Left colon (tissue), 2 donors: ENCODE data around the gene ADGRB2. TPM values are rescaled to one million over a fixed set of nuclear protein-coding genes. Genes with fewer than 3 reads are reported as not detected.

Source experiments
- ATAC-seq: fragments of 200-7000 bp; cut with Tn5 transposase; one replicate; pipeline ENCODE4 v1.9.1; 2020; ENCODE audit warnings: mild to moderate bottlenecking, moderate library complexity
- DNase-seq, 2 donors: peaks; one replicate each; pipeline ENCODE4 v3.0.0-alpha.2; 2020
- intact Hi-C, 2 donors: fragments of 100-400 bp; cut with DNase I in 1 of 2; cut with micrococcal nuclease in 1 of 2; formaldehyde crosslinking; loops; one replicate each; pipeline versions ENCODE4 v1.11.2 to v1.14.0; 2022; cut with DNase I, micrococcal nuclease
- total RNA-seq, 2 donors: library from RNA; stranded (reverse); fragmentation: NEBNext Ultra II Directional; extraction: Animal tissue kit (Norgen Biotek cat#: 25700); gene quantifications; one replicate each; pipeline ENCODE4 v1.2.1, GENCODE V29; 2021
- donor health status: DM: no; HTN: no; CAD: no.
- donor health status: DM: yes; HTN: yes; CAD: no.

Gene ADGRB2
- total RNA-seq, 2 donors from 2014 or later: 0.79 to 0.89 TPM

GRCh38 chr1:31785947-31786290, 21.8 kb upstream of the ADGRB2 start:
- intact Hi-C loops: loop anchor here (5.0 to 10.0 kb wide), 2 partner anchors 124 to 131 kb away; no protein-coding TSS in a partner anchor
- DNase-seq: peak in 1 of 2 donors; percentile 3
- ATAC-seq: no peak

- ATAC-seq (no peak), DNase-seq (peak in 1 of 2 donors; percentile 22)
- intact Hi-C loops: loop anchor here (5.0 to 10.0 kb wide), 2 partner anchors 123 to 130 kb away; no protein-coding TSS in a partner anchor
These were observed 21.1 kb upstream of the ADGRB2 start for GRCh38 chr1:31785020-31785946.

- DNase-seq: peak in 1 of 2 donors; percentile 10
- ATAC-seq: no peak
- intact Hi-C loops: loop anchor here (5.0 to 10.0 kb wide), 2 partner anchors 122 to 130 kb away; no protein-coding TSS in a partner anchor
These were observed 20.3 kb upstream of the ADGRB2 start for GRCh38 chr1:31784356-31785019.

- no peak for ATAC-seq
- peak in 1 of 2 donors; percentile 13 for DNase-seq
- intact Hi-C loops: loop anchor here in 1 of 2 donors (10.0 kb wide), 1 partner anchor 129 kb away; no protein-coding TSS in a partner anchor
These were observed 19.7 kb upstream of the ADGRB2 start for GRCh38 chr1:31783846-31784245.

- intact Hi-C loops: loop anchor here in 1 of 2 donors (10.0 kb wide), 1 partner anchor 128 kb away; no protein-coding TSS in a partner anchor
- ATAC-seq (no peak), DNase-seq (no peak)
These were observed 18.6 kb upstream of the ADGRB2 start for GRCh38 chr1:31782421-31783410.

- DNase-seq (no peak), ATAC-seq (no peak)
- intact Hi-C loops: loop anchor here in 1 of 2 donors (10.0 kb wide), 1 partner anchor 127 kb away; no protein-coding TSS in a partner anchor
These were observed 17.7 kb upstream of the ADGRB2 start for GRCh38 chr1:31781756-31782371.

GRCh38 chr1:31781138-31781755, 17.1 kb upstream of the ADGRB2 start:
- intact Hi-C loops: loop anchor here in 1 of 2 donors (10.0 kb wide), 1 partner anchor 126 kb away; no protein-coding TSS in a partner anchor
- DNase-seq (no peak), ATAC-seq (no peak)

- DNase-seq (no peak), ATAC-seq (no peak)
- intact Hi-C loops: loop anchor here in 1 of 2 donors (10.0 kb wide), 1 partner anchor 126 kb away; no protein-coding TSS in a partner anchor
These were observed 16.5 kb upstream of the ADGRB2 start for GRCh38 chr1:31780632-31781031.

- intact Hi-C loops: loop anchor here in 1 of 2 donors (10.0 kb wide), 1 partner anchor 125 kb away; no protein-coding TSS in a partner anchor
These were observed 15.5 kb upstream of the ADGRB2 start for GRCh38 chr1:31779687-31780086.

GRCh38 chr1:31778763-31779488, 14.8 kb upstream of the ADGRB2 start:
- ATAC-seq: no peak
- DNase-seq: no peak
- intact Hi-C loops: no loop called here

More at GRCh38 chr1:31779687-31780086, 15.5 kb upstream of the ADGRB2 start:
- ATAC-seq (no peak), DNase-seq (no peak)

GRCh38 chr1:31776516-31776915, 12.4 kb upstream of the ADGRB2 start:
- intact Hi-C loops: no loop called here
- ATAC-seq: no peak
- DNase-seq: no peak

GRCh38 chr1:31776032-31776431, 11.9 kb upstream of the ADGRB2 start:
- no peak for DNase-seq
- no peak for ATAC-seq
- intact Hi-C loops: no loop called here

GRCh38 chr1:31775210-31775999, 11.3 kb upstream of the ADGRB2 start:
- intact Hi-C loops: no loop called here
- DNase-seq (no peak), ATAC-seq (no peak)

- intact Hi-C loops: no loop called here
These were observed 10.4 kb upstream of the ADGRB2 start for GRCh38 chr1:31774495-31774894.

GRCh38 chr1:31773861-31774260, 9.7 kb upstream of the ADGRB2 start:
- DNase-seq (no peak), ATAC-seq (no peak)
- intact Hi-C loops: no loop called here

More at GRCh38 chr1:31774495-31774894, 10.4 kb upstream of the ADGRB2 start:
- ATAC-seq (no peak), DNase-seq (no peak)
